Suppressor macrophage treated with lipopolysaccharide for 4 hours (primary cell): ENCODE results near the gene FUBP1.
"Not testable (repeated sequence)": the region's sequence is repeated elsewhere in the genome, so short reads cannot be mapped to it uniquely, and the experiment has no call there.

ENCODE experiments used
- DNase-seq: peaks from one replicate; pipeline ENCODE4 v3.0.0-alpha.2; 2020

Gene FUBP1

DNA sequence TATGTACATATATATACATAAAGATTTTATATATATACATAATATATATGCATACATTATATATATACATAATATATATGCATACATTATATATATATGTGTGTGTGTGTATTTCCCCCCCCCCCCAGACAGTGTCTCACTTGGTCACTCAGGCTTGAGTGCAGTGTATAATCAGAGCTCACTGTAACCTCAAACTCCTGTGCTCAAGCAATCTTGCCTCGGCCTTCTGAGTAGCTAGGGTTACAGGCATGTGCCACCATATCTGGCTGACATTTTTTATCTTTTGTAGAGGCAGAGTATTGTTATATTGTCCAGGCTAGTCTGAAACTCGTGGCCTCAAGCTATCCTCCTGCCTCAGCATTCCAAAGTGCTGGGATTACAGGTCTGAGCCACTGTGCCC is 9.0 kb upstream of the FUBP1 start:
- DNase-seq = no peak

DNA sequence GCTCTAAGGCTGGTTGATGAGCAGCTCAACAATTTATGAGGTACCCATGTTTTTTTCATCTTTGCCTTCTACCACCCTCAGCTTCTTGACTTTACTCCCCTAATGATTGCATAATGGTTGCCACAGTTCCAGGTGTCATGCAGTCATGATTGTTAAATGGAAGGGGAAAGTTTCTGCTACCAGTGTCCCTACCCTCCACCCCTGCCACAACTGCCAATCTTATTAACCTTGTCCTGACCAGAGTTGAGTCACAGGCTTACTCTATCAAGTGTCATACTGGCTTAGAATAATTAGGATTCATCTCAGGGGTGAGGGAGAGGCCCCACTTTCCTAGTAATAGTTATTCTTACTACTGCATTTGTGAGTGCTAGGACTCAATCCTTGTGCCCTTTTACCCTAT is 7.9 kb upstream of the FUBP1 start:
- DNase-seq = no peak

DNA sequence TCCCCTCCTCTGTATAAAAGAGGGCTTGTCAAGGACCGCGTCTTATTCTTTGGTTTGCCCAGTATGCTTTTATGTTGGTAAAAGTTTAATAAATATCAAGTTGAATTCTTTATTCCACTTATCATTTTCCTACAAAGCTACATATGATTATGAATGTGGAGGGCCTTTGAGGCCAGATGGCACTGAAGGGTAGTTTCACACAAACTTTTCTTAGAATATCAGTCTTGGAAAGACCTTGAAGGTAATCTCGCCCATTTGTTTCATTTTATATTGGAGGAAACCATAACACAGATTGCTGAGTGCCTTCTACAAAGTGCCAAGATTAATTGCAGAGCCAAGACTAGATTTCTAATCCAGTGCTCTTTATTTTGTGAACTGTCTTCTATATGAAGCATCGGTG is 5.8 kb upstream of the FUBP1 start:
- no peak for DNase-seq

DNA sequence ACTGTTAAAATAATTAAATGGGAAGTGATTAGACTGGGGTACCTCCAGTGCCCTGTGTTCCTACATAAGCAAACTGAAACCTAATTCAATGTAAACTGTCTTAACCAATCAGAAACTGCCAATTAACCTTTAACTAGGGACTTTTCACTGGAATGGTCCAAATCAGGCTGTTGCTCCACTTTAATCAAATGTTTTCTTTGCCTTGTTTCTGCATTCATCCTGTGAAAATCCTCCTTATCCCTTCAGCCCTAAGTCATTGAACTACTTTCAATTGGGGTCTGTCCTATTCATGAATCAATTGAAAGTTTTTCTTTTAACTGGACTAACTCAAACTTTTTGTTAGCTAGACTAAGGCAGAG is 5.1 kb upstream of the FUBP1 start:
- DNase-seq = no peak

DNA sequence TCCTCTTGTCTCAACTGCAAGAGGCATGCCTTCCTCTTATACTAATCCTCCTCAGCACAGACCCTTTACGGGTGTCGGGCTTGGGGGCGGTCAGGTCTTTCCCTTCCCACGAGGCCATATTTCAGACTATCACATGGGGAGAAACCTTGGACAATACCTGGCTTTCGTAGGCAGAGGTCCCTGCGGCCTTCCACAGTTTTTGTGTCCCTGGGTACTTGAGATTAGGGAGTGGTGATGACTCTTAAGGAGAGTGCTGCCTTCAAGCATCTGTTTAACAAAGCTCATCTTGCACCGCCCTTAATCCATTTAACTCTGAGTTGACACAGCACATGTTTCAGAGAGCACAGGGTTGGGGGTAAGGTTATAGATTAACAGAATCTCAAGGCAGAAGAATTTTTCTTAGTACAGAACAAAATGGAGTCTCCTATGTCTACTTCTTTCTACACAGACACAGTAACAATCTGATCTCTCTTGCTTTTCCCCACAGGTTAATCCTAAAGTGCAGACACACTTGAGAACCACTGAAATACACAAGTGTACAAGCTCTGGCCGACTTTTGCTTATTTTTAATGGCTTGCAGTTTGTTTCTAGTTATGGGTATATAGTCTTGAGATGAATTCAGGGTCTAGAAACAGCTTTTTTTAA is 4.6 kb upstream of the FUBP1 start:
- not testable (repeated sequence) for DNase-seq

DNA sequence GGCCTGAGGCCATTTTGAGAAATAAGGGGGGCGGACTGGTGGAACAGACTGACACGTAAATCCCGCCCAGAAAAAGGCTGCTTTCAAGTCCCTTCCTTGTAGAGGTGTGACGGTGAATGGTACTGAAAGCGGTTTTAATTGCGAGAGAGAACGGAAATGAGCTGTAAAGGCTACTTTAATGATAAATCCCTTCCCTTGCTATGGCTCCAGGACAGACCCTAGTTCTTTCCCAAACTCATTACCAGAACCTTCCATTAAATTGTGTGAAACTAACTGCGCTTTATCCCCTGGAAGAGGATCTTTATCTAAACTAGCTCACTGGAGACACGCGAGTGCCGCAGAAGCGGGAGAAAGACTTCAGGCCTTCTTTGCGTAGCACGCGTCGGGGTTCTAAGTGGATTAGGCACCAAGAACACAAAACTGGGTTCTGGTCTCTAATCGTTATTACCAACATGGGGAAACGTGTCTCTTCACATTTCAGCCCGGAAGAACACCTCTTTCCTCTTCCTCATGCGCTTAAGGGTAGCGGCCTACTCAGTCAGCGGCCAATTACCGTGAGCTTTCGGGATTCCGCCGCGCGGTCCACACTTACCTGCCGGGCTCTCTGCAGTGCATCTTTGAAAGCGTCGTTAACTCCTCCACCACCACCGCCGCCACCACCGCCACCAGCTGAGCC is 441 bp downstream of the FUBP1 start:
- DNase-seq = peak; percentile 94

DNA sequence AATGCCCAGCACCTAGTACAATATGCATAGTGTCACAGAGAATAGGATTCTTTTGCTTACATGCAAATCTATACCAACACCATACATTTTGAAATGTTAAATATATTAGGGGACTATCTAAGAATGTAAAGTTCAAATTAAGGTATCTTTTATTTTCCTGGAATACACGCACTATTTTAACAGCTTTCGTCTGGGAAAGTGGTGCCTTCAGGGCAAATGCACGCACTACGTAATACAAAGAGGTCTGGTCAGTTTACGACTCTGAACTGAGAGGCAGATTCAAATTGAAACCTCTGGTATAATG is 931 bp downstream of the FUBP1 start:
- DNase-seq = no peak

DNA sequence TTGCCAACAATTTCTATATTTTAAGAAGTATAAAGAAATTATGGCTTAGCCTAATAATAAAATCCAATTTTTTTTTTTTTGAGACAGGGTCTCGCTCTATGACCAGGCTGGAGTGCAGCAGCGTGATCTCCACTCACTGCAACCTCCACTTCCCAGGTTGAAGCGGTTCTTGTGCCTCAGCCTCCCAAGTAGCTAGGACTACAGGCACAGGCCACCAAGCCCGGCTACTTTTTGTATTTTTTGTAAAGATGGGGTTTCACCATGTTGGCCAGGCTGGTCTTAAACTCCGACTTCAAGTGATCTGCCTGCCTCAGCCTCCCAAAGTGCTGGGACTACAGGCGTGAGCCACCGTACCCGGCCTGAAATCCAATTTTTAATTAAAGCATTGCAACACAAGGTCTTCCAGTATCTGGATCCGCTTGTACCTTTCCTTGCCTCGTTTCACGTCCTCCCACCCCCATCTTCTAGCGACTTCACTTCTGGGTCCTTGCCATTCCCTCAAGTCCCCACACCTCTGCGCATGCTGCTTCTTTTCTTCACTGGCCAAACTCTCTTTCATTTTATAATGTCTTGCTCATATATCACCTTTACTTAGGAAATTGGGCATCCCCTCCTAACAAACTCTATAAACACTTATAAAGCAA is 2.3 kb downstream of the FUBP1 start:
- DNase-seq = no peak

DNA sequence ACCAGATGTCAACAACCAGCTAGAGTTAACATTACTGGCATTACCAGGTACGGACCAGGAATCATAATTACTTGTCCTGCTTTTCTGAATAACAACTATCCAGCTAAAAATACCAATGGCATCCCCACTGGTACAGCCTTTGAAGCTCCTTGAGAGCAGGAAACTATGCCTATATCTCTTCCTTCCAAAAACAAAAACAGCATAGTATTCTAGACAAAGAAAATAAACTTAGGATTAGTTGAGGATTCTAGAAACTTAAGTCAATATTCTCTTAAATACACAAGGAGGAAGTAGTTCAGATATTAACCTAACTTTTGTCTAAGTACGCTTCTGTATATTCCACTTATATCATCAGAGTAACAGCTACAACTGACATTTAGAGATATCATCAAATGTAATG is 3.0 kb downstream of the FUBP1 start:
- no peak for DNase-seq

DNA sequence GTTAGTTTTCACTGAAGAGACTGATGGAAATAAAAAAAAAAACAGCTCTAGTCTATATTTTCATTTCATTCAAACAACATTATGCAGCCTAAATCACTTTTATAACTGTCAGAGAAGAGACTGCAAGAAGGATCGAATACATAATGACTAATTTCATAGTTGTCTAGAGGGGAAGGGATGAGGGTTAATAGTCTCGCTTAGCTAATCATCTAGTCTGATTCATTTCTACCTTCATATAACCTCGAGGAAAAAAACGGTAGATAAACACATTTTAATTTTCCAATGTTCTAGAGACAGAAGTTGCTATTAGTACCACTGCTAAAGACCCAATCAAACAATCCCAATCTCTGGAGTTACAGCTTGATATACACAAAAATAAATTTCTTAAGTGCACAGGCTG is 3.5 kb downstream of the FUBP1 start:
- DNase-seq = no peak

DNA sequence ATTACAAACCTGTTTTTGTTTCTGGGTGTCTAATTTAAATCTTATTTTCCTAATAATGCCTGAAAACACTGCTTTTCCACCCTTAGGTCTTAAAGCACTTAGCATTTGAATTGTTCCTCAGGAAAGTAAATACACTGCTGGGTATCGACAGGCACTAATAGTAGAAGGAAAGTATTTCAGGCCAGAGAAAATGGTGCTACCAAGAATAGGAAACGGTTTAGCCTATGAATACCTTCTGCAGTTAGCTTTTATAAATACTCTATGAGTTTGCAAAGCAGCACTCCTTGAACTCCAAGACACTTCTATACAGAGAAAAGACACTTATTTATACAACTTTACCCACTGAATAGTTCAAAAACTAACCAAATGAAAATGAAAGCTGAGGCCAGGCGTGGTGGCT is 6.8 kb downstream of the FUBP1 start:
- DNase-seq = no peak

DNA sequence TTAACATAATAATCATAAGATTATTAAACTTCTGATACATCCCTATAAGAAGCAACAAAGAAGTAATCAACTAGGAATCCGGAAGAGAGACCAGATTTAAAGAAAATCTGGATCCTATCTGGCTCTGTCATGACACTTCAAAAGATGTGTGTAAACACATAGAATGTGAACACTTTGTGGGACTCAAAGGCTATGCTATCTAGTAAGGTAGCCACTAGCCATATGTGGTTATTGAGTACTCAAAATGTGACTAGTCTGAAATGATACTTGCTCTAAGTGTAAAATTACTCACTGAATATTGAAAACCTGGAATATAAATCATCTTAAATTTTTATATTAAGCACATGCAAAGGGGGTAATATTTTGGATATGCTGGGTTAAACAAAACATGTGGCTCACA is 8.7 kb downstream of the FUBP1 start:
- no peak for DNase-seq

DNA sequence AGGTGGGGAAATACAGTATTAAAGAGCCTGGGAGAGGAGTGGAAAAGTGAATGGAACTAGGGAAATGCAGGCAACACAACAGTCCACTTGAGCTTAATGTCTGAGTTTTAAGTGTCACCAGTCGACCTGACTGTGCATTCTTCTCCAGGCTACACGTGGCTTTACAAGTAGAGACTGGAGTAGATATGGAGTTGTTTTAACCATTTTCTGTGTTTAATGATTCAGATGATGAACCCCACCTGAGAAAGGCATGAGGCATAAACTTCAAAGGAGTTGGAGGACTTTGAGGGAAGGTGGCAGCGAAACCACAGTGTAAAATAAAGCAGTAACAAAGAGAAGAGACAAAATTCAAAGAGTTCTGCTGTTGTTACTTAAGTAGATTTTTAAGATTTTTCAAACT is 12.6 kb downstream of the FUBP1 start:
- DNase-seq = no peak

DNA sequence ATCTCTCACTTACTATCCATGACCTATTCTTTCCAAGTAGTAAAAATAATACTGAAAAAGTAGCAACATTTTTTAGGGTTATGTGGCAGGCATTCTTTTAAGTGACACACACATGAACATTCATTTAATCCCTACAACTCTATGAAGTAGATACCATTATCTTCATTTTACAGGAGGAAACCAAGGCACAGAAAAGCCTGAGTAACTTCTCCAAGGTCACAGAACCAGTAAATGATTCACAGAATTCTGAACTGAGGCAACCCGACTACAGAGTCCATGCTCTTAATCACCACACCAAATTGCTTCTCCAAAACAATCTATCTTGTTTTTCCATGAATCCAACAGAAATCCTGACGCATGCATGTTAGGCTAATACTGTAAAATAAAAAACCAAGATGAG is 17.5 kb downstream of the FUBP1 start:
- no peak for DNase-seq

DNA sequence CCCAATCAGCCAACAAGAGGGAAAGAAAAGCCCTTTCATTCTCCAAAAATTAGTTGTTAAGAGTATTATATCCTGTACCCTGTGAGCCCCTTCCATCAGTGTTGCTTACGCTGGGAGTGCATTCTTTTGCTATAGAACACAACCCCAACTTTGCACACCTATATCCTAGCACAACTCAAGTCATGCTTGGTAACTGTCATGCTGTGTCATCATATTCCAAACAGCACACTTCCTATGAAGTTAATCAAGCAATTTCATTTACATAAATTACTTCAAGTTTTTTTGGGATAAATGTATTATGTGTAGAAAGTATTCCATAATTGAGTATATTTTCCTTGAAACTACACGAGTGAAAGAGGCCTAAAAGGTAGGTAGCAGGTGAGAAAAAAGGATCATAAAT is 20.0 kb downstream of the FUBP1 start:
- no peak for DNase-seq

DNA sequence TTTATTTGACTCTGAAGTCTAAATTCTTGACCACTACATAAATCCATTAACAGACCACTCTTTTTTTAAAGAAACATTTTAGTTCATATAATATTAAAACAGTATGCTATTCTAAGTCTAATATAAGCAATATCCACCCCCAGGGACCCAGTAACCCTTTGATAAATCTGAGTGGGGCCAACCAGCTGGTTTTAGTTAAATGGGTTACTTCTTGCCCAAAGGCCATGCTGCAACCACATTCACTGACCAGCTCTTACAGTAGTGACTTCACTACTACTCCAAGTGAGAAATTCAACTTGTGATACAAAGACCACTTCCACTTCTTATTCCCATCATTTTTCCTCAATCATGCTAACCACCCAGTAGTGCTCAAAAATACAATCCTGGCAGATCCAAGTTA is 20.5 kb downstream of the FUBP1 start:
- DNase-seq = no peak

DNA sequence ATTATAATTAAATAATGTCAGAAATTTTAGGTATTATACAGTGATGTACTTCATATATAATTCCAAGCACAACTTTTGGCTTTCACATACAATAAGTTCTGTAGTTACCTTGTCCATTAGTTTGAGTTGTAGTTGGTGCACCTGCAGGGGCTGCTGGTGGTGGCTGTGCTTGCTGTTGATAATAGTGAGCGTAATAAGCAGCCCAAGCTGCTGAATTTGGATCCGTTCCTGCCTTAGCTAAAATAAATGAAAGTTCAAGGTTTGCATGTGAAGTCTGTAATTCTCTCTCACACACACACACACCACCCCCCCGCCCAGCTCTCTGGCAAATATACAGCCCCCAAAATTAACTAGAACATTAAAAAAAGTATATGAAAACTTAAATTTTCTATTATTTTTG is 22.4 kb downstream of the FUBP1 start:
- no peak for DNase-seq

DNA sequence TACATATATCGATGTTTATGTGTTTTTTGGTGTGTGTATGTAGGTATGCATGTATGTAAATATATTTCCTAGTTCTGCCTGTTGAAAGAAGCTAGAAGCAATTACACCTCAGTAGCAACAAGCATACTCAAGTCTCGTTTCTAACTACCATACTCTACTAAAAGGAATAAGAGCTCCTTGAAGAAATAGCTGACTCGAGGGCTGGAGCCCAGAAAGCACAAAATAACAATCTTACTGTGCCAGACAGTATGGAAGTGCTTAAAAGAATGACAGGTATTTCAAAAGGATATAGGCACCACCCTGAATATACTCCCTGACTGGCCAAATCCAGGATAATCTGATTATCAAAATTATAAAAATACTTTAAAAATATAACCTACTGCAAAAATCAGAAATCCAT is 23.2 kb downstream of the FUBP1 start:
- DNase-seq = no peak

DNA sequence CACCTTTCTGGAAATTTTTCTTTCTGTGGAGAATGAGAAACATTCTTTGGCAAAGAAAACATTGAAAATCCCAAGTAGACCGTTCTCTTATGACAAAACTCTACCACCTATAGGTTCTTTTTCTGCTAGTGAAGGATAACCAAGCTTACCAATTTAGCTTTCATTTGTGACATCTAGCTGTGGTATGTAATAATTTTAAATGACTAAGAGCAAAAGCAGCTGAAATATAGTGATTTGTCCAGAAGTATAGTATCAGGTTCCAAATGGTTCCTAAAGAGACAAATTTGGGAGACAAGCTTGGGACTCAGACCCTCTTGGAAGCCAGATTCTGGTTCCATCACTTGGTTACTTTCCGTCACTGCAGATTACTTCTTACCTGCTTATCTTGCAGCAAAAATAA is 24.4 kb downstream of the FUBP1 start:
- no peak for DNase-seq

DNA sequence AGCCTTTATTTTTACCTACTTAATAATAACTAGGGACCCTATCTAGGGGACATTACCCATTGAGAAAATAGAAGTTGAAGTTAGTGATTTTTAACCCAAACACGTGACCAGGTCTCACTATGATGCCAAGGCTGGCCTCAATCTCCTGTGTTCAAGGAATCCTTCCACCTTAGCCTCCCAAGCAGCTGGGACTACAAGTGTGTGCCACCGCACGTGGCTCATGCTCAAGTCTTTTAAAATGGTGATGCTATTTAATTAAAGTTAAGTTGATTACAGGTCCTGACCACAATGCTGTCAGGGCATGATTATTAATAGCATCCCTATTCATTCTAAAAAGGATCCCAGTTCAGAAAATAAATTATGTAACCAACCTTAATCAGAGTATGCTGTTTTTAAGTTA is 25.0 kb downstream of the FUBP1 start:
- DNase-seq = no peak

DNA sequence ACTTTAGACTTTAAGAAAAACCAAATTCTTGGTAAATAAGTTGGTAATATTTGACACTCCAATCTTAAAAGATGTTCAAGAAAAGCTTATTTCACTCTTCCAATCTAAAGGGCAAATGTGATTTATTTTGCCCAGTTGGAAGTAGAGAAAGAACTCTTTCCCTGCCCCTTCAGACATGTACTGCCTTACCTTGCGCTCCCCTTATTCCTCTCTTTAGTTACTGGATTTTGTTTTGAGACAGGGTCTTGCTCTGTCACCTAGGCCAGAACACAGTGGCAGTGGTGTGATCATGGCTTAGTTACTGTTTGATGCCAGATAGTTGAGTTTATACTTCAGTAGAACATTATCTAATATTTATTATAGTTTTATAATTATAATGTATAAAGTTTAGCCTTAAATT is 27.5 kb downstream of the FUBP1 start:
- DNase-seq = no peak

DNA sequence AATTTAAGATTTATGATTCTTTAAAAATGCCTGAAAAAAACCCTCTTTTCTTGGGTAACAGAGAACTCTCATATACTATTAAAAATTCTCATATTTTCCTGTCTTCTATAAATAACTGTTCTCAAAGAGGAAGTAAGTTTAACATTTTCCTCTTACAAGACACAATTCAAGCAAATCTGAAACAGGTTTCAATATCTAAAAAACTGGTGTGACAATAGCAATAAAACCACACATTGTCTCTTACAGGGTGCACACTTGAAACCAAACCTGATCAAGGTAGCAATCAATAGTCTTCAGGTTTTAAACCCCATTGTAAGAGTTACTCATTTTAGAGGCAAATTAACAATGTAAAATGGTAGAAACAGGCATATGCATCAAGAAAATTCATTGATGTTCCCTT is 28.0 kb downstream of the FUBP1 start:
- no peak for DNase-seq

DNA sequence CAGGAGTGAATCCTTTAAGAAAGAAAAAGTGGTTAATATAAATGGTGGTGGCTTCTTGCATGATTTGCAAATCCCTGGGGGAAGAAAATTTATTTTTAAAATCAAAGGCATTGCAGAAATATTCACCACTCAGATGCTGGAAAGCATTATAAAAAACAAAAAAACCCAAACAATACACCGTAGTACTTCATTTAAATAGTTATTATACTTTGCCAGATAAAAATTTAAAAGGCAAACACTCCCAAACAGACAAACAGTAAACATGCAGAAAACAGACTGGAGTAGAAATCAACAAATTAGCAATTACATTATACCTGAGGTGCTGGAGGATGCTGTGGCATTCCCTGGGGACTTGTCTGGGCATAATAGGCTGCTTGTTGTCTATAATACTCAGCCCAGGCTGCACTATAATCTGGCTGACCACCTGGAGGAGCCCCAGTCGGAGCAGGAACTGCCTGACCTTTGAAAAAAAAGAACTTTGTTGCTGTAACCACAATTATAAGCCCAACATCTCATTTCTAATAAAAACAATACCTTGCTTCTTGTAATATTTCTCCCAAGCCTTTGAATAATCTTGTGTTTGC is 29.9 kb downstream of the FUBP1 start:
- no peak for DNase-seq

DNA sequence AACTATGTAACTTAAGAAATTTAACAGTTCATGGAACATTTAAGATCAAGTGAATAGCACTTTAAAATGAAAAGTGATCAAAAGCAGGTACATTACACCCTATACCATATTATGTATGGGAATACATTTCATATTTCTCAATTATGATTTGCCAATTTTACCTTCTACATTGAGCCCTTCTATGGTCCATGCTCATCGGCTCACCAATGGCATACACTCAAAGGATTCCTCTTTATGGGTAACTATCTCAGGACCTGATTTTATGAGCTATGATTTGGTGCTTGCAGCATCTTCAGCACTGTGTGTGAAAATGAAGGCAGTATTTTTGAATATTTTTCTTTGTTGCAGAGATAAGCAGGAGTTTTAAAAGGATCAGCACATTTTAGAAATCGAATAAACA is 33.5 kb downstream of the FUBP1 start:
- DNase-seq = no peak
